Ectodermal cell (in vitro differentiated cells): ENCODE measurements around the gene CXCL1.
"Not testable (repeated sequence)": the region's sequence is repeated elsewhere in the genome, so short reads cannot be mapped to it uniquely, and the experiment has no call there.

ENCODE experiments used
- H3K27ac ChIP-seq: 2 replicates; pipeline ENCODE4 v1.7.0; 2013; ENCODE audit warnings: mild to moderate bottlenecking, low read depth, low read length; ENCODE audit not compliant: insufficient read depth, poor library complexity, severe bottlenecking
- H3K27me3 ChIP-seq: 2 replicates; pipeline ENCODE4 v1.7.0; 2013; ENCODE audit warnings: mild to moderate bottlenecking, low read length; ENCODE audit not compliant: insufficient read depth, control insufficient read depth, poor library complexity, severe bottlenecking
- H3K36me3 ChIP-seq: one replicate; pipeline ENCODE4 v1.7.0; 2013; ENCODE audit warnings: low read length; ENCODE audit not compliant: control insufficient read depth, insufficient read depth
- H3K4me1 ChIP-seq: one replicate; pipeline ENCODE4 v1.7.0; 2013; ENCODE audit warnings: low read length; ENCODE audit not compliant: control insufficient read depth, insufficient read depth
- H3K4me3 ChIP-seq: 2 replicates; pipeline ENCODE4 v1.7.0; 2013; ENCODE audit warnings: low read depth, low read length, control low read depth; ENCODE audit not compliant: insufficient read depth
- H3K9me3 ChIP-seq: 2 replicates; pipeline ENCODE4 v1.7.0; 2013; ENCODE audit warnings: mild to moderate bottlenecking, low read length, moderate library complexity; ENCODE audit not compliant: control insufficient read depth
- WGBS, 2 experiments: methylation state at CpG; one replicate each; pipeline ENCODE4 v1.1.7; 2013; ENCODE audit warnings: missing lambda C conversion rate in 2 of 2; 5-methylcytosine and 5-hydroxymethylcytosine counted together

Gene CXCL1

GRCh38 chr4:73895201-73896175, 26.3 kb downstream of the CXCL1 start:
- H3K4me3 ChIP-seq = no peak overlapping the region
- H3K9me3 ChIP-seq = no peaks in the 10 kb centered on the region
- no peaks in the 10 kb centered on the region for H3K4me1 ChIP-seq
- H3K27ac ChIP-seq = no peak overlapping the region
- WGBS, 2 experiments = 95 to 96% methylated on average over 9 of the region's 9 CpGs
- H3K27me3 ChIP-seq = no peaks in the 10 kb centered on the region
- H3K36me3 ChIP-seq = no peaks in the 10 kb centered on the region

DNA sequence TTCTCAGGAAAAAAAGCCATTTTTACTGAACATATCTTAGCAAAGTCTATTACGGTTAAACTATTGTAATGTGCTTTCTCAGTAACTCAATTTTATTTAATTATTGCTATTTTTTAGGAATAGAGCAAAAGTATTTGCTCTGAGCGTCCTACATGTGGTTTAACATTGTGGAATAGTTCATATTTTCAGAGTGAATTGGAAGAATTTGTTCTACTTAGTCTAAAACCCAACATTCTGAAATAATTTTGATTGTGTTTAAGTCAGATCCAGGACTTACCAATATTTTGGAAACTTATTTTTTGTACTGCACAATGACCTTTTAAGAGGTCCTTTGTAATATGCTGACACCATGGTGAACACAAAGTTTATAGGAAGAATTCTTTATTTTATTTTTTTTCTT, 27.2 kb downstream of the CXCL1 start:
- no peak overlapping the region for H3K27ac ChIP-seq
- no peaks in the 10 kb centered on the region for H3K4me1 ChIP-seq
- 80% methylated on average over 1 of the region's 2 CpGs; no CpG with 5 or more reads in 1 of the 2 experiments for WGBS, 2 experiments
- no peaks in the 10 kb centered on the region for H3K36me3 ChIP-seq
- no peak overlapping the region for H3K4me3 ChIP-seq
- no peaks in the 10 kb centered on the region for H3K9me3 ChIP-seq
- H3K27me3 ChIP-seq = no peaks in the 10 kb centered on the region

- 96 to 100% methylated on average over 2 to 4 of the region's 4 CpGs for WGBS, 2 experiments
- Histone ChIP-seq H3K4me3 (no peak overlapping the region), H3K36me3 (no peaks in the 10 kb centered on the region), H3K4me1 (no peaks in the 10 kb centered on the region), H3K27ac (no peak overlapping the region), H3K27me3 (no peaks in the 10 kb centered on the region), H3K9me3 (no peaks in the 10 kb centered on the region)
Measured at GRCh38 chr4:73897380-73898136, 28.4 kb downstream of the CXCL1 start.

DNA sequence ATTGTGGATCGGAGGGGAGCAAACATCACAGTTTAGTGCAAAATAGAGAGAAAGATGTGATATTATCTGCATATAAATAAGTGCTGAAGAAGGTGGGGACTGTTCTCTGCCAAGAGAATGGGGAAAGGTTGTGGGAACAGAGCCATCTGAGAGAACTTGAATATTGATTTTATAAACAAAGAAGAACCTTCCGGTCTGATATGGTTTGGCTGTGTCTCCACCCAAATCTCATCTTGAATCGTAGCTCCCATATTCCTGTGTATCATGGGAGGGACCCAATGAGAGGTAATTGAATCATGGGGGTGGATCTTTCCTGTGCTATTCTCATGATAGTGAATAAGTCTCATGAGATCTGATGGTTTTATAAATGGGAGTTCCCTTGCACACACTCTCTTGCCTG, 30.1 kb downstream of the CXCL1 start:
- H3K27ac ChIP-seq, H3K4me3 ChIP-seq, H3K9me3 ChIP-seq, H3K4me1 ChIP-seq, H3K27me3 ChIP-seq, H3K36me3 ChIP-seq: not testable (repeated sequence)
- WGBS, 2 experiments = 94 to 95% methylated on average over 3 of the region's 3 CpGs

- 92 to 96% methylated on average over 5 of the region's 5 CpGs for WGBS, 2 experiments
- no peak overlapping the region for H3K27ac ChIP-seq
- H3K36me3 ChIP-seq = no peaks in the 10 kb centered on the region
- no peak overlapping the region for H3K4me3 ChIP-seq
- no peaks in the 10 kb centered on the region for H3K27me3 ChIP-seq
- H3K4me1 ChIP-seq = no peaks in the 10 kb centered on the region
- no peaks in the 10 kb centered on the region for H3K9me3 ChIP-seq
Measured at GRCh38 chr4:73901031-73901430, 31.8 kb downstream of the CXCL1 start.

DNA sequence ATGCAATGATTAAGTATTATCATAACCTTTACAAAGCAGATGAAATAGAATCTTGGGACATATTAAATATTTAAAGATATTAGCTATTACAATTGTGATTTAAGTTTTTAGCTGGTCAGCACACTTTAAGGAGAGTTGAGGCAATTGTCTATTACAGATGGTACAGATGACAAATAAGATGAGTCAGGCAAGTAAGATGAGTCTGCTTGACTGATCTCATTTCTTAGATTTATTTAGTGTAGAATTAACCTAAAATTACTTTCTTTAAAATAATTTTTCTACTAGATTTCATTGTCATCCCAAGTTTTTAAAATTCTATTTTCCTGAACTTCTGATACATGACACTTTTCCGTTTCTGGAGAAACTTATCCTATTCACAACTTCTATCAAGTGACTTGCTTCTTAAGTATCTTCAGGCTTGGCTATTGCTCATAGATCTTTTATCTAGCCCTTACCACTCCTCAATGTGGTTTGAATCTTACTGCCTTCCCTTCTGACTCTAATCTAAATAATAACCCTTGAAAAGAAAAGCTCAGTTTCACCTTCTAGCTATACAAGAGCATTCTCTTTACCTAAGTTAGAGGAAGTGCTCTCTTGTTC, 32.9 kb downstream of the CXCL1 start:
- no peaks in the 10 kb centered on the region for H3K9me3 ChIP-seq
- 93 to 100% methylated on average over 1 of the region's 1 CpG for WGBS, 2 experiments
- H3K27ac ChIP-seq = no peak overlapping the region
- no peaks in the 10 kb centered on the region for H3K36me3 ChIP-seq
- H3K4me1 ChIP-seq = no peaks in the 10 kb centered on the region
- H3K4me3 ChIP-seq = no peak overlapping the region
- no peaks in the 10 kb centered on the region for H3K27me3 ChIP-seq

DNA sequence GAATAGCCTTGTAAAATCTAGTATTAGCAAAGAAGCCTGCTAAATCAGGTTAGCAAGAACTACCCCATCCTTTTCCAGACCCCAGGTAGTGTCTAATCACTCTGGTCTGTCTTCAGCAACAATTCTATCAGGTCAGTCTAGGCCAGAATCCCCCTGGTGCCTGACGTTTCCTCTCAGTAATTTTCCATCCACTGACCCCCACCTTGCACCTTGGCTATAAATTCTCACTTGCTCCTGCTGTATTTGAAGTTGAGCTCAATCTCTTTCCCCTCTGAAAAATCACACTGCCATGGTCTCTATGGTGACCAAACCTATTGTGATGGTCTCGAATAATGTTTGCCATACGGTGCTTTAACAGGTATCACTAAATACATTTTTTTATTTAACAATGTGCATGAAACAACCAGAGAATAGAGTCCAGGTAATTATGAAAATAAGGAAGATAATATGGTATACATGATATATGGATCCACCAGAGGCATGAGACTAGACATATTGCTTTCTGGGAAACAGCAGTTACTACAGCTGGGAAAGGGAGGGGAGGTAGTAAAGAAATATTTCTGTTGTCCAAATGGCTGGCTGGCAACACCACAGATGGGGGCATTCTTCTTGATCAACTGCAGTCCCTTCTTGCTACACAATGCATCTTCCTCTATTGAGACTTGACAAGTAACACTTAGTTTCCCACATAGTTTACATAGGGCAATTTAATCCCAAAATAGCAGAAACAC, 33.8 kb downstream of the CXCL1 start:
- H3K27me3 ChIP-seq = no peaks in the 10 kb centered on the region
- WGBS, 2 experiments = 57 to 72% methylated on average over 1 to 3 of the region's 3 CpGs
- H3K36me3 ChIP-seq = no peaks in the 10 kb centered on the region
- H3K27ac ChIP-seq = no peak overlapping the region
- H3K4me3 ChIP-seq = no peak overlapping the region
- no peaks in the 10 kb centered on the region for H3K4me1 ChIP-seq
- H3K9me3 ChIP-seq = no peaks in the 10 kb centered on the region

DNA sequence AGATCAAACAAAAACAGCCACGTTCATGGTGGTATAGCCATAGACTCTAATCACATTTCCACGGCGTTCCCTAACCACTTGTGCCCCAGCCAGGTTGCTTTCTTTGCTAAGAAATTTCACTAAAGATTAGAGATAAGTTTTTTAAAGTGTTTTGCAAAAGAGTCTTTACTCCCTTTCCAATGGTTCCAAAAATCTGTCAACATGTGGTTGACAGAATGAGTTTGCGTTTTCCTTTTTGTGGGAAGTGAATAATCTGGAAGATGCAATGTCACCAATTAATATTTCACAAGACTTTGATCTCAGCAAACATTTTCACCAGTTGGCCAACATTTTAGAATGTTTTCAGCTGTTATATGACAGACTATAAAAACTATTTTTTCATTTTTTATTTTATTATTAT, 35.3 kb downstream of the CXCL1 start:
- no peaks in the 10 kb centered on the region for H3K9me3 ChIP-seq
- 83 to 89% methylated on average over 1 to 4 of the region's 4 CpGs for WGBS, 2 experiments
- H3K4me3 ChIP-seq = no peak overlapping the region
- H3K36me3 ChIP-seq = no peaks in the 10 kb centered on the region
- H3K27ac ChIP-seq = no peak overlapping the region
- no peaks in the 10 kb centered on the region for H3K27me3 ChIP-seq
- no peaks in the 10 kb centered on the region for H3K4me1 ChIP-seq

- no peaks in the 10 kb centered on the region for H3K4me1 ChIP-seq
- H3K36me3 ChIP-seq = no peaks in the 10 kb centered on the region
- H3K27me3 ChIP-seq = no peaks in the 10 kb centered on the region
- no peaks in the 10 kb centered on the region for H3K9me3 ChIP-seq
- no peak overlapping the region for H3K4me3 ChIP-seq
- no peak overlapping the region for H3K27ac ChIP-seq
Measured at GRCh38 chr4:73908965-73909364, 39.8 kb downstream of the CXCL1 start.
